Choroid plexus epithelial cell (primary cell): ENCODE data around the gene HIPK1.
A peak's percentile ranks its signal among the peaks of the same experiment; 100 is the strongest.

ENCODE experiments used
- DNase-seq: peaks from one replicate; pipeline ENCODE4 v3.0.0-alpha.2; 2010; ENCODE audit warnings: low read depth
- H3K4me3 ChIP-seq: 2 replicates; pipeline ENCODE4 v1.5.1; 2011; ENCODE audit warnings: low read depth, mild to moderate bottlenecking, control low read depth, low read length, moderate library complexity
- TF ChIP-seq, protein P1 (sequence below): conservative IDR thresholded peaks from 2 replicates; pipeline ENCODE4 v1.5.1; 2011; ENCODE audit warnings: low read depth, mild to moderate bottlenecking, control low read depth, inconsistent platforms, low read length, moderate library complexity

The HIPK1 gene

DNA sequence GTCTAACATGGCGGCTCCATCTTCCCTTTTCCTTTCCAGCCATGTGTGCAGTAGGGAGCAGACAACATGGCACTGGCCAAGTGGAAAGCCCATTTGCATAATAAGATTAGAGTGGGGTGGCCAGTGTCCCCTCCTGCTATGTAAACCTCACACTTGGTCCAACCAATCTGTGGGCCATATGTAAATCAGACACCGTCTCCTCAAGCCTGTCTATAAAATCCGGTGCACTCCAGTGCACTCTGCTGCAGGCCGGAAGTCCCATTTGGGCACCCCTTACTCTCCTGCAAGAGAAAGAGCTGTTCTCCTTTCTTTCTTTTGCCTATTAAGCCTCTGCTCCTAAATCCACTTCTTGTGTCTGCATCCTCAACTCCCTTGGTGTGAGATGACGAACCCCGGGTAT, 94.3 kb downstream of the HIPK1 start:
- H3K4me3 ChIP-seq = no peak overlapping the region
- TF ChIP-seq, protein P1, sequence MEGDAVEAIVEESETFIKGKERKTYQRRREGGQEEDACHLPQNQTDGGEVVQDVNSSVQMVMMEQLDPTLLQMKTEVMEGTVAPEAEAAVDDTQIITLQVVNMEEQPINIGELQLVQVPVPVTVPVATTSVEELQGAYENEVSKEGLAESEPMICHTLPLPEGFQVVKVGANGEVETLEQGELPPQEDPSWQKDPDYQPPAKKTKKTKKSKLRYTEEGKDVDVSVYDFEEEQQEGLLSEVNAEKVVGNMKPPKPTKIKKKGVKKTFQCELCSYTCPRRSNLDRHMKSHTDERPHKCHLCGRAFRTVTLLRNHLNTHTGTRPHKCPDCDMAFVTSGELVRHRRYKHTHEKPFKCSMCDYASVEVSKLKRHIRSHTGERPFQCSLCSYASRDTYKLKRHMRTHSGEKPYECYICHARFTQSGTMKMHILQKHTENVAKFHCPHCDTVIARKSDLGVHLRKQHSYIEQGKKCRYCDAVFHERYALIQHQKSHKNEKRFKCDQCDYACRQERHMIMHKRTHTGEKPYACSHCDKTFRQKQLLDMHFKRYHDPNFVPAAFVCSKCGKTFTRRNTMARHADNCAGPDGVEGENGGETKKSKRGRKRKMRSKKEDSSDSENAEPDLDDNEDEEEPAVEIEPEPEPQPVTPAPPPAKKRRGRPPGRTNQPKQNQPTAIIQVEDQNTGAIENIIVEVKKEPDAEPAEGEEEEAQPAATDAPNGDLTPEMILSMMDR = no peak
- DNase-seq = no peak

DNA sequence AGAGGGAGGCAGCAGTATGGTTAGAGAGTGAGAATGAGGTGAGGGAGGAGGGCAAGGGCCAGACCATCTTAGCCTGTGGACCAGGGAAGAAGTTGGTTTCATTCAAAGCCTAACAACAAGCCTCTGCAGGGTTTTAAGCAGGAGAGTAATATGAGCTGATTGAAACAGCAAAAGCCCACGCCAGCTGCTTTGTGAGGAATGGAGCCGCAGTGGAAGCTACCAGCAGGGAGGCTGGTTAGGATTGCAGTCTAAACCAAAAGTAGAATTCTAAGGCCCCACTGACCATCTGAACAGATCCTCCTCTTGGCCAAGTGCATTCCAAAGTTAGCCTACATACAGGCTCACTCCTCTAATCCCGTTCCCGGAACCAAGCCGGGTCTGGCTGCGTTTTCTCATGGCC, 94.9 kb downstream of the HIPK1 start:
- TF ChIP-seq, protein P1 = peak; percentile 7
- DNase-seq = peak; percentile 96
- H3K4me3 ChIP-seq = no peak overlapping the region

DNA sequence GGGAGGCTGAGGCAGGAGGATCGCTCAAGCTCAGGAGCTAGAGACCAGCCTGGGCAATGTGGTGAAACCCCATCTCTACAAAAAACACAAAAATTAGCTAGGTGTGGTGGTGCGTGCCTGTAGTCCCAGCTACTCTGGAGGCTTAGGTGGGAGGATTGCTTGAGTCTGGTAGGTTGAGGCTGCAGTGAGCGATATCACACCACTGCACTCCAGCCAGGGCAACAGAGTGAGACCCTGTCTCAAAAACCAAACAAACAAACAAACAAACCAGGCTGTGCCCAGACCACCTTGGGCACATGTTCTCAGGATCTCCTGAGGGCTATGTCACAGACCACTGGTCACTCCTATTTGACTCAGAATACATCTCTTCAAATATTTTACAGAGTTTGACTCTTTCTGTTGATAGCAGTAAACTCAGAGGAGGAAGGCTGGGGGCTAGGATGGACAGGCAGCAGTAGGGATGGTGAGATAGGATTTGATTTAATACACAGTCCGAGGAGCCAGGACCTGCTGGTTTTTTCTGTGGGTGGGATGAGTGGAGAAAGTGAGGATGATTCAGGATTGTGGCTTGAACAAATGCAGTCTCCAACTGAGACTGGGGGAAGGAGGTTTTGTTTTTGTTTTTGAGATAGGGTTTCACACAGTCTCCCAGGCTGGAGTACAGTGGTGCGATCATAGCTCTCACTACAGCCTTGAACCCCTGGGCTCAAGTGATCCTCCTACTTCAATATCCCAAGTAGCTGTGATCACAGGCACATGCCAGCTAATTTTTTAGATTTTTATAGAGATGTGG, 96.7 kb downstream of the HIPK1 start:
- TF ChIP-seq, protein P1 = no peak
- peak; percentile 83 for DNase-seq
- H3K4me3 ChIP-seq = no peak overlapping the region

DNA sequence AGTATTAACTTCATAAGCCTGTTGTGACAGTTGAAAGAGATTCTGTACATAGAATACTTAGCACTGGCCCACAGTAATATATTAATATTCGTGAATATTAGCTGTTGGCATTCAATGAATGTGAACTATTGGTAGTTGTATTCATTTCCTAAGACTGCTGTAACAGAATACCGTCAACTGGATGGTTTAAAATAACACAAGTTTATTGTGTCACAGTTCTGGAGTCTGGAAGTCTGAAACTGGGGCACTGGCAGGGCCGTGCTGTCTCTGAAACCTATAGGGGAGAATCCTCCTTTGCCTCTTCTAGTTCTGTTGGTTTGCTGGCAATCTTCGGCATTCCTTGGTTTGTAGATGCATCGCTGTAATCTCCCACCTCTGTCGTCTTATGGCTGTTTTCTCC, 97.7 kb downstream of the HIPK1 start:
- peak; percentile 84 for DNase-seq
- TF ChIP-seq, protein P1 = no peak
- H3K4me3 ChIP-seq = no peak overlapping the region
